Activated T-helper 2 cell treated with anti-CD3 and anti-CD28 coated beads, Interferon-gamma antibody, Interleukin-2, Interleukin-4, amounts not matched to agents 10 μg/mL and 5 μg/mL and 100 μg/mL, durations not matched to agents 14 hours and 24 hours and 36 hours (primary cell): ENCODE data around the gene BTBD19. TPM values are rescaled to one million over a fixed set of nuclear protein-coding genes. Genes with fewer than 3 reads are reported as not detected.
A peak's percentile ranks its signal among the peaks of the same experiment; 100 is the strongest.
"Not testable (repeated sequence)": the region's sequence is repeated elsewhere in the genome, so short reads cannot be mapped to it uniquely, and the experiment has no call there.

Source experiments
- DNase-seq: peaks from one replicate; pipeline ENCODE4 v3.0.0; 2021; ENCODE audit warnings: low spot score
- H3K27ac Mint-ChIP-seq: one replicate; pipeline ENCODE4 v1.8.0; 2021; ENCODE audit warnings: mixed read lengths
- H3K27me3 Mint-ChIP-seq: one replicate; pipeline ENCODE4 v1.8.0; 2021; ENCODE audit warnings: low read depth, mixed read lengths
- H3K36me3 Mint-ChIP-seq: one replicate; pipeline ENCODE4 v1.8.0; 2021; ENCODE audit warnings: low read depth, mixed read lengths
- H3K4me1 Mint-ChIP-seq: one replicate; pipeline ENCODE4 v1.8.0; 2021; ENCODE audit warnings: low read depth, mixed read lengths
- H3K4me3 Mint-ChIP-seq: one replicate; pipeline ENCODE4 v1.8.0; 2021; ENCODE audit warnings: low read depth, mild to moderate bottlenecking, moderate library complexity, mixed read lengths
- H3K9me3 Mint-ChIP-seq: one replicate; pipeline ENCODE4 v1.8.0; 2021; ENCODE audit warnings: mixed read lengths
- intact Hi-C: fragments of 100-400 bp; cut with micrococcal nuclease; formaldehyde crosslinking; loops from one replicate; pipeline ENCODE4 v1.15.1; 2023
- total RNA-seq: library from RNA; stranded (reverse); gene quantifications from 2 replicates; pipeline ENCODE4 v1.2.3, GENCODE V29; 2022

The BTBD19 gene, protein sequence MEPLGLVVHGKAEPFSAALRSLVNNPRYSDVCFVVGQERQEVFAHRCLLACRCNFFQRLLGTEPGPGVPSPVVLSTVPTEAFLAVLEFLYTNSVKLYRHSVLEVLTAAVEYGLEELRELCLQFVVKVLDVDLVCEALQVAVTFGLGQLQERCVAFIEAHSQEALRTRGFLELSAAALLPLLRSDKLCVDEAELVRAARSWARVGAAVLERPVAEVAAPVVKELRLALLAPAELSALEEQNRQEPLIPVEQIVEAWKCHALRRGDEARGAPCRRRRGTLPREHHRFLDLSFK
- 17.0 and 19.8 TPM in 2 replicates for total RNA-seq

DNA sequence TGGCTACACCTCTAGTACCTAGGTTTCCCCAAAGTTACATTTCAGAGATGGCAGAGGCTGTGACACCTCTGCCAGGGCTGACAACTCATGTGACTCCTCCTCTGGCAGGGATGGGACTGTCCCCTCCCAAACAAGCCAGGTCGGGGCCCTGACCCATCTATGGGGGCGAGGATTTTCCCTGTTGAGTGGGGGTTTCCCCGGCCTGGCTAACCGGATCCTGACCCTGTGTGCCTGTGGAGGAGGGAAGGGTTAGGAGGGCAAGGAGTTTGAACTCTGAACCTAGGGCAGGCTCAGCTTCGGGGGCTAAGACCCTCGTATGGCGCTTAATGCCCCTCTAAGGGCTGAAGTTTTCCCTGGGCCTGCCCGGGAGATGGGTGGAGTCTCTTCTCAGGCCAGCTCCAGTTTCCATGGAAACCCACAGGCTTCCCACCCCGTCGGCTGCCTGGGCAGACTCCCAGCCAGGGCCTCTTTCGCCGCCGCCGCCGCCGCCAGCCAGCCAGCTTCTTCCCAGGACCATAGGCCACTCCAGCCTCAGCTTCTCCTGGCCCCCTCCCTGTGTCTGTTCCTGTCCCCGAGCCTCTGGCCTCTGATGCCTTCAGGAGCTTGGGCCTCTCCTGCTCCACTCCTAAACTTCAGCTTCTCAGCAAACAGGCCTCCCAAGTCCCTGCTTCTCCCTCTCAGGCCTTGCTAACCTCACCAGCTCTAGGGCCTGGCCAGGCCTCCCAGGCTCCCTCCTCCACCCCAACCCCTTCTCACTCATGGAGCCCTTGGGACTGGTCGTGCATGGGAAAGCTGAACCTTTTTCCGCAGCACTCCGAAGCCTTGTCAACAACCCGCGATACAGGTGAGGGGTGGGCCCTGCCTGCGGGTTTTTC is at the start of gene BTBD19:
TSS of gene BTBD19 (plus strand) at position 461 of the 875 bp plus-strand sequence. CDS start at position 759, 298 bp downstream.
- Mint-ChIP-seq H3K4me1 (peaks cover 62% of the 10 kb centered on the region), H3K4me3 (peak within 1 kb of the TSS; percentile 75), H3K27me3 (no peaks in the 10 kb centered on the region), H3K27ac (peak within 1 kb of the TSS; percentile 99), H3K9me3 (no peaks in the 10 kb centered on the region), H3K36me3 (peaks cover 77% of the 10 kb centered on the region)
- DNase-seq = no peak
- intact Hi-C loops = loop anchor here (2.0 to 10.0 kb wide), 5 partner anchors 77 to 877 kb away; partner anchors contain the start of genes ARMH1, GPBP1L1, NASP and RNU5D-1

GRCh38 chr1:44759077-44759476 is 49.2 kb upstream of the BTBD19 start:
- Mint-ChIP-seq H3K4me1 (peaks cover 2% of the 10 kb centered on the region), H3K9me3 (no peaks in the 10 kb centered on the region), H3K36me3 (peaks cover 89% of the 10 kb centered on the region), H3K27ac (no peak overlapping the region), H3K27me3 (no peaks in the 10 kb centered on the region), H3K4me3 (no peak overlapping the region)
- DNase-seq = no peak
- intact Hi-C loops = no loop called here

- intact Hi-C loops = no loop called here
- Mint-ChIP-seq H3K9me3 (no peaks in the 10 kb centered on the region), H3K27ac (no peak overlapping the region), H3K4me1 (peaks cover 2% of the 10 kb centered on the region), H3K4me3 (no peak overlapping the region), H3K36me3 (peaks cover 83% of the 10 kb centered on the region), H3K27me3 (no peaks in the 10 kb centered on the region)
- no peak for DNase-seq
Observed at GRCh38 chr1:44760876-44761275, 47.4 kb upstream of the BTBD19 start.

DNA sequence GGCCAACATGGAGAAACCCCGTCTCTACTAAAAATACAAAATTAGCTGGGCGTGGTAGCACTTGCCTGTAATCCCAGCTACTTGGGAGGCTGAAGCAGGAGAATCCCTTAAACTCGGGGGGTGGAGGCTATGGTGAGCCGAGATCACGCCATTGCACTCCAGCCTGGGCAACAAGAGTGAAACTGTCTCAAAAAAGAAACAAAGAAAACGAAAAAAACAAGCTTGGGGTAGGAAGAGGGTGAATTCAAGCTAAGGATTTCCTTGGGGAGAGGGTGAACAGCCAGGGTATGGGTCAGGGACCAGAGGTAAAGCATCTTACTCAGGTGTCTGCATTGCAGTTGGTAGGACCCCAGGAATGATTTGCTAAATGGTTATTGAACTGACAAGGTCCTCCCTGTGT is 41.9 kb upstream of the BTBD19 start:
- DNase-seq, H3K4me3 Mint-ChIP-seq, H3K27ac Mint-ChIP-seq, H3K27me3 Mint-ChIP-seq, H3K9me3 Mint-ChIP-seq, intact Hi-C loops, H3K4me1 Mint-ChIP-seq: not testable (repeated sequence)
- peaks cover 57% of the 10 kb centered on the region for H3K36me3 Mint-ChIP-seq

GRCh38 chr1:44775078-44775929 is 33.0 kb upstream of the BTBD19 start, which contains the start of gene RPS8:
Gene RPS8, plus strand, starts transcription at chr1:44775540. Its CDS starts 57 bp downstream, at chr1:44775597.
- Mint-ChIP-seq H3K9me3 (no peaks in the 10 kb centered on the region), H3K27me3 (no peaks in the 10 kb centered on the region), H3K36me3 (peaks cover 52% of the 10 kb centered on the region), H3K4me3 (peak within 1 kb of the TSS; percentile 88), H3K27ac (peak within 1 kb of the TSS; percentile 93), H3K4me1 (peaks cover 24% of the 10 kb centered on the region)
- DNase-seq = peak; percentile 86
- intact Hi-C loops = loop anchor here (1.0 to 2.0 kb wide), 3 partner anchors 8 to 45 kb away; partner anchors contain the start of genes KIF2C and RNU5D-1

DNA sequence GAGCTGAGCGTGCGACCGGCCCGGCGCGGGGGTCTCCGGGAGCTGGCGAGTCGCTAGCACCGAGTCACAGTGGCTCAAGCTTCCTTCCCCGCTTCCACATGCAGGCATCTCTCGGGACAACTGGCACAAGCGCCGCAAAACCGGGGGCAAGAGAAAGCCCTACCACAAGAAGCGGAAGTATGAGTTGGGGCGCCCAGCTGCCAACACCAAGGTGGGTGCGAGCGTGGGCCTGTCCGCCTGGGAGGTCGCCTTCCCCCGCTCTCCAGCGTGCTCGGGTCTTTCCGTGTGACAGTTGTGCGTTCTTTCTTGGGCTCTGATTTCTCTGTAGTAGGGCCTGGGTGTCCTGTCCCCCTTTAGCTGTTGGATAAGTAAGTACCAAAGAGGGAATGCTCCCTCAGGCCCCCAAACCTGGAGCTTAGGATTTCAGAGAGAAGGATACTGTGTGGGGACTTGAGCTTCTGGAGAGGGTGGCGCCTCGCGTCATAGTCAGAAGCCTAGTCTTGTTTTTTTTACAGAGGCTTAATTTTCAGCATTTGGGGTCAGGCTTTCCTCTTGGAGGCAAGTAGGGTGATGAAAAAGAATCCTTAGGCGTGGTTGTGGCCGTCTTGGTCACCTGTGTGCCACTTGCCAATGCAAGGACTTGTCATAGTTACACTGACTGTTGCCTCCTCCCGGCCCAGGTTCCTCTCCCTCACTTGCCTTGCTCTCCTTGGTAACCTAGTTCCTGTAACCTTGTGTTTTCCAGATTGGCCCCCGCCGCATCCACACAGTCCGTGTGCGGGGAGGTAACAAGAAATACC is 32.2 kb upstream of the BTBD19 start:
- no peaks in the 10 kb centered on the region for H3K27me3 Mint-ChIP-seq
- H3K4me1 Mint-ChIP-seq = peaks cover 27% of the 10 kb centered on the region
- peak overlapping the region; percentile 93 for H3K27ac Mint-ChIP-seq
- peak overlapping the region; percentile 88 for H3K4me3 Mint-ChIP-seq
- intact Hi-C loops = loop anchor here (1.0 to 2.0 kb wide), 3 partner anchors 7 to 45 kb away; partner anchors contain the start of genes KIF2C and RNU5D-1
- peaks cover 61% of the 10 kb centered on the region for H3K36me3 Mint-ChIP-seq
- no peaks in the 10 kb centered on the region for H3K9me3 Mint-ChIP-seq
- DNase-seq = peak; percentile 33

GRCh38 chr1:44776730-44777068 is 31.6 kb upstream of the BTBD19 start:
- H3K4me3 Mint-ChIP-seq = peak overlapping the region; percentile 88
- DNase-seq = no peak
- intact Hi-C loops = no loop called here
- H3K27me3 Mint-ChIP-seq = no peaks in the 10 kb centered on the region
- peaks cover 29% of the 10 kb centered on the region for H3K4me1 Mint-ChIP-seq
- peak overlapping the region; percentile 93 for H3K27ac Mint-ChIP-seq
- H3K9me3 Mint-ChIP-seq = no peaks in the 10 kb centered on the region
- H3K36me3 Mint-ChIP-seq = peaks cover 66% of the 10 kb centered on the region

DNA sequence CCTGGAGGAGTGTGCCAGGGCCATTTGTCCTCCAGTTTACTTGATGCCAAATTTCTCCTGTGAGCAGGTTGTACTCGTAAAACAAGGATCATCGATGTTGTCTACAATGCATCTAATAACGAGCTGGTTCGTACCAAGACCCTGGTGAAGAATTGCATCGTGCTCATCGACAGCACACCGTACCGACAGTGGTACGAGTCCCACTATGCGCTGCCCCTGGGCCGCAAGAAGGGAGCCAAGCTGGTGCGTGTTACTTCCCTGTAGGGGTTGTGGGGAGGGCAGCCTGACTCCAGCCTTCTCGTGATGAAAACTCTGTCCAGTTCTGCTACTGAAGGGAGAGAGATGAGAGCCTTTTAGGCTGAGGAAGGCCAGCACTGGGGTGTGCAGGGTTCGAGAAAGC is 30.8 kb upstream of the BTBD19 start:
- no peaks in the 10 kb centered on the region for H3K9me3 Mint-ChIP-seq
- H3K27me3 Mint-ChIP-seq = no peaks in the 10 kb centered on the region
- peak overlapping the region; percentile 75 for H3K27ac Mint-ChIP-seq
- intact Hi-C loops = no loop called here
- H3K4me3 Mint-ChIP-seq = peak overlapping the region; percentile 88
- H3K36me3 Mint-ChIP-seq = peaks cover 73% of the 10 kb centered on the region
- peaks cover 29% of the 10 kb centered on the region for H3K4me1 Mint-ChIP-seq
- DNase-seq = no peak

- no peaks in the 10 kb centered on the region for H3K9me3 Mint-ChIP-seq
- peak overlapping the region; percentile 88 for H3K4me3 Mint-ChIP-seq
- H3K27me3 Mint-ChIP-seq = no peaks in the 10 kb centered on the region
- H3K4me1 Mint-ChIP-seq = peaks cover 30% of the 10 kb centered on the region
- H3K27ac Mint-ChIP-seq = peak overlapping the region; percentile 75
- no peak for DNase-seq
- intact Hi-C loops = no loop called here
- H3K36me3 Mint-ChIP-seq = peaks cover 77% of the 10 kb centered on the region
Observed at GRCh38 chr1:44777969-44778635, 30.2 kb upstream of the BTBD19 start.

DNA sequence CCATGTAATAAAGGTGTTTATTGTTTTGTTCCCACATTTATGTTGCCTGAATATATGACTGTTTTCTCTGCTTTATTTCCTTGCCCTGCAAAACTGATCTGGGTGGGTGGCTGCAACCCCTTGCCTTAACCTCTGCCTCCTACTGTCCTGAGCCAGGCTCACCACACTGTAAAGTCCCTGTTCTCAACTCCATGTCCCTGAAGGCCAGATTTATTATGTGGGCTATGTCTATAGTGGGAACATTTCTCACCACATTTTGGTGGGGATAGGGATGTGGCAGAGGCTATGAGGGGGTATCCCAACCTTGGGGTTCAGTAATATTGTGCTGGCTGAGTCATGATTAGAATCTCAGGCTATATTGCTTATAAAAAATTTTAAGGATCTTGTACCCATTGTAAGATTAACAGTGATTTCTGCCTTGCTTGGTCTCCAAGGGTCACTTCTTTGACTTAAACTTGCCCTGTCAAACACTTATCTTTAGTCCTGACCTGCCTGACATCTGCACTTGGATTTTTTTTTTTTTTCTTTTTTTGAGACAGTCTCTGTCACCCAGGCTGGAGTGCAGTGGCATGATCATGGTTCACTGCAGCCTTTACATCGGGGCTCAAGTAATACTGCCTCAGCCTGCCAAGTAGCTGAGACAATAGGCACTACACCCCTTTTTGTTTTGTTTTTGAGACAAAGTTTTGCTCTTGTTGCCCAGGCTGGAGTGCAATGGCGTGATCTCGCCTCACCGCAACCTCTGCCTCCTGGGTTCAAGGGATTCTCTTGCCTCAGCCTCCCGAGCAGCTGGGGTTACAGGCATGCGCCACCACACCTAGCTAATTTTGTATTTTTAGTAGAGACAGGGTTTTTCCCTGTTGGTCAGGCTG is 29.4 kb upstream of the BTBD19 start:
- peaks cover 84% of the 10 kb centered on the region for H3K36me3 Mint-ChIP-seq
- intact Hi-C loops = no loop called here
- no peaks in the 10 kb centered on the region for H3K9me3 Mint-ChIP-seq
- no peak for DNase-seq
- H3K27ac Mint-ChIP-seq = peak overlapping the region; percentile 63
- peak overlapping the region; percentile 71 for H3K4me3 Mint-ChIP-seq
- H3K4me1 Mint-ChIP-seq = peaks cover 37% of the 10 kb centered on the region
- H3K27me3 Mint-ChIP-seq = no peaks in the 10 kb centered on the region
